Ammon's horn (tissue), 1 donor: Measurements from ENCODE around the gene TBX1.

ENCODE experiments used
- DNase-seq: peaks from one replicate; pipeline ENCODE4 v3.0.0-alpha.2; 2016; ENCODE audit warnings: low spot score

TBX1 gene

DNA sequence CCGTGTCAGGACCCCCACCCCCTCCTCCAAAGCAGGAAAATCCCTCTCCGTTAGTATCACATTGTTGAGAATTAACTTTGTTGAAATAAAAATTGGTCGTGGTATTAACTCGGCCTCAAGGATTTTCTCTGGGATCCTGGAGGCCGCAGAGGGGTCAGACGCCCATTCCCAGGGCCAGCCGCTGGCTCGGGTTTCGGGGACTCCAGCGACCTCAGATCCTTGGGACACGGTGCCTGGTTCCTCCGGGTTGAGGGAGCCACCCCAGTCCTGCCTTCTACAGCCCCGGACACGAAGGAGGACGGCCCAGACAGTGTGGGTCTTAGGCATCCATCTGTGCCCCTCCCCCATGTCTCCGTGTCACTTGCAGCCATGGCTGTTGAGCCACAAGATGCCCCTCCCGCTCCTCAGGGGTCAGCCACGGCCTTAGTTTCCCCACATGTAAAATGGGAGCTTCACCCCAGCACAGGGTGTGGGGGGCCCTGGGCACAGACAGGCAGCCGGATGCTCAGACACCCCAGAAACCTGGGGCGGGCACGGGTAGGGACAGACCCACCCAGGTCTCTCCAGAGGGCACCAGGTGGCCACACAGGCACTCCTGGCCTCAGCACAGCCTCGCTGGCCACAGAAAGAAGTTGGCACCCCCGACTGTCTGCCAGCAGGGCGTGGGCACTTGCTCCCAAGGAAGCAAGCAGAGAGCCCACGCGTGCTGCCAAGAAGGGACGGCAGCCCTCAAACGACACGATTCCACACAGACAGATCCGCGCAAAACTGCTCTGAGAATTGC lies 21.7 kb upstream of the TBX1 start:
- DNase-seq, result no peak

DNA sequence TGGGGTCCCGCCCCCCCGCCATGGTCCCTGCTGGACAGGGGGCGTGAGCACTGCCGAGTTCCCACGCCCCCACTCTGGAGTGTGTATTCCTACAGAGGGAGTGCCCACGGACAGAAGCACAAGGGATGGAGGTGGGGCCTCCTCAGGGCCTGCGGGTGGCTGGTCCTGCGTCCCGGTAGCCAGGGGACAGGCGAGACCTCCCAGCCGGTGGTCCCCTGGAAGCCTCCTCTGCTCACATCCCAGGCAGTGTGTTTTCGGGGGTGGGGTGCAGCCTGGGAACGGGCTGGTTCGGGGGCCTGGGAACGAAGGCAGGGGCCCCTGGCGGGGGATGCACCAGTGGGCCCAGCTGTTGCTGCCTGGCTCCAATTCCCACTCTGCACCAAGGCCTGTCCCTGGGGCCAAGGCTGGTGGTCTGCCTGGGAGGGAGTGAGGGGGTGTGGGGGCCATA lies 21.1 kb upstream of the TBX1 start:
- no peak for DNase-seq

DNA sequence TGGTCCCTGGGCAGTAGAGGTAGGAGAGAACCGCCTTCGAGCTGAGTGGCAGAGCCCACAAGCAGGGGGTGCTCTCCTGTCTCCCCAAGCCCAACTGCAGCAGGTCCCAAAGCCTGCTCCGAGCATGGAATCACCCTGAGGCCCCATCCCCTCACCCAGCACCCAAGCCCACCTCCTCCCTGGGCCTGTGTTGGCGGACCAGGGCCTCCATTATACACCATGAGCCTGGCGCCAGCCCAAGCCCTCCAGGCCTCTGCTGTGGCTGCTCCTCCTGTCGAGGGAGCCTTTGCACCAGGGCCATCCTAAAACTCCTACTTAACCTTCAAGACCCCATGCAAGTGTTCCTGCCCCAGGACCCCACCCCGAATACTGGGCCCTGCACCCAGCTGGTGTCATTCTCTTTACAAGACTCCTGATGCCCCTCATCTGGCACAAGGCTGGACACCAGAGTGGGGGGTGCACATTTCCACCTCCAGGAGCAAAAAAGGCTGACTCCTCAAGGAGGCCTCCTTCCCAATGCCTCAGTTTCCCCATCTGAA lies 20.6 kb upstream of the TBX1 start:
- no peak for DNase-seq

DNA sequence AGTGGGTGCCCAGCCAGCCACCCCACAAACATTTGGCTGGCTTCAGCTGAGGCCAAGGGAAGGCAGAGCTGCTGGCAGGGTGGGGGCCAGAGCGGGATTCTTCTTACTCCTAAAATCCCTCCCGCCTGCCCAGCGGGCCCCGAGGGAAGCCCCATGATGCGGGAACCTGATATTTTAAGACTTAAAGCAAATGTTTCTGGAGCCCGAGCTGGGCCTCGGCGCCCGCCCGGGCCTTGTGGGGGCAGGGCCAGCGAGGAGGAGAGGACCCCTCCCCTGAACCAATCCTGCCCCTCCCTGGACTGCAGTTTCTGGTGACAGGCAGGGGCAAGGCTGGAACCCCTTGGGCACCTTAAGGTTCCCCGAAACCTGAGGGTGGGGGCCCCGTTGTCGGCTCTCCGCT lies 20.0 kb upstream of the TBX1 start:
- DNase-seq, result no peak

DNA sequence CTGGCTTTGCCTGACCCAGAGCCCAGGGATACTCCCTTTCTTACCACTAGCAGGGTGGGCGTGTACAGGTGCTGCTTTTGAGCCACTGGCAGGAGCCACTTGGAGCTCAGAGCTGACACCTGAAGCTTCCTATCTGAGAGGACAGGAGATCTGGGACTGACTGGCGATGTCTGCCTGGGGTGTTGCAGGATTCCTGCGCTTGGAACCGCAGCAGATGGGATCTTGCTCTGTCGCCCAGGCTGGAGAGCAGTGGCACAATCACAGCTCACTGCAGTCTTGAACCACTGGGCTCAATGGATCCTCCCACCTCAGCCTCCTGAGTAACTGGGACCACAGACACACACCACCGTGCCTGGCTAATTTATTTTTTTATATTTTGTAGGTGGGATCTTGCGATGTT lies 19.5 kb upstream of the TBX1 start:
- DNase-seq, result no peak

DNA sequence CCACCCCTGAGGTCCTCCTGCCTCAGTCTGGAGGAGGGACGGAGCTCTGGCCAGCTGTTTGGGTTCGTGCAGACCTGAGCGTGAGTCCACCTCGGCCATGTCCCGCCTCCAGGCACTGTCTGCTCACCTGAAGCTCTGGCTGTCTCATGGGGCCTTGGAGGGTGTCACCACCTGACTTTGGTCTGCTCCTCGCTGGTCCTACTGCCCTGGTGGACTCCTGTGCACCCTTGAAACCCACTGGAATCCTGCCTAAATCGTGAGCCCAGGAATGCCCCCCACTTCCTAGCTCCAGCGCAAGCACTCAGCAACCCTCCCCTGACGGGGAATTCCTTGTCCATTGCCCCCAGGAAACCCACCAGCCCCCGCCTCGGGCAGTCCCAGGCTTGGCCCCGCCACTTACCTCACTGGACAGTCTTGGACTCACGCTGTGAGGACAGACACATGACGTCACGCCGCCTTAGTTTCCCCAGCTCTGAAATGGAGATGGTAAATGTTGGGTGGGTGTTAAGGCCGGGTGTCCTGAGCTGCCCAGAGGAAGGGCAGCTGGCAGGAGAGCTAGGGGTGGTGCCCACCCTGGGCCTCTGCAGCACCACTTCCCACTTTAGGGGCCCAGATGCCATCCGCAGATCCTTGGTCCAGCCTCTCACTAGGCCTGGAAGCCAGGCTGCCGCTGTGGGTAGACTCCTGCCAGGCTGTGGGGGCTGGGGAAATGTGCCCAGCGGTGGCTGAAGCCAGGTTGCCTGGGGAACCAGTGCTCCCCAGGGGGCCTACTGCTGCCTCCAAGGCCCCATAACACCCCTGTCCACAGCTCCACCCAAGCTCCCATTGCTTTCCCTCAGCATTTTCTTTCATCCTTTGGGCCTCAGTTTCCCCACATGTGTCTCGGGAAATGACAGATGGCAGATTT lies 18.2 kb upstream of the TBX1 start:
- DNase-seq, result no peak

DNA sequence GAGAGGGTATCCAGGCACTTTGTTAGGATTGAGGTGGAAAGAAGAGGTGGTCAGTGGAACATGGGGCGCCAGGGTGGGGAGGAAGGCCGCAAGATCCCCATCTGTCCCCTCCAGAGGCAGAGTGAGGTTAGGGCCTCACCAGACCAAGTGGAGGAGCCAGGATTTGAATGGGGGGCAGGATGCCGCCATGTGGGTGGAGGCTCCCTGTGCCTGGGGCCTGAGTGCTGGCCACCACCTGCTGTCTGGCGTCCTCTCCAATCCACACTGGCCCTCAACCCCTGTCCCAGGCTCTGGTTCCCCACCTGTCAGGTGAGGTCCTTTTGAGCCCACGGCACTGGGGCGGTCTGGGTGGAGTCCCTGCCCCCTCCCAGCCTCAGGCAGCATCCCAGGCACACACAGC lies 17.5 kb upstream of the TBX1 start:
- DNase-seq, result no peak

DNA sequence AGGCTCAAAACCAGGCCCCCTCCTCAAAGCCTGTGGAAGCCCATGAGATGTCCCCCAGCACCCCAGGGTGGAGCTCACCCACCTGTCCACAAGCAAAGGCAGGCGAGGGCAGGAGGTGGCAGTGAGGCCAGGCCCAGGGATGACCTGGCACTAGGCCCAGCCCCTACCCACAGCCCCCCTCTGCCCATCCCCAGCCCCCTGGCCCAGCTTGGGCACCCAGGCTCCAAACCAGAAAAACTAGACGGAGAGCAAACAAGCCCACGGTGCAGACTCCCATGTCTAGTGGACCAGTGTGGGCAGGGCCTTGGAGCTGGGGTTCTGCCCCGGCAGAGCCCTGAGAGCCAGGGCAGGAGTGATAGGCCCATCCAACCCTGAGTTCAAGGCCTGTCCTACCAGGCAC lies 16.9 kb upstream of the TBX1 start:
- no peak for DNase-seq

DNA sequence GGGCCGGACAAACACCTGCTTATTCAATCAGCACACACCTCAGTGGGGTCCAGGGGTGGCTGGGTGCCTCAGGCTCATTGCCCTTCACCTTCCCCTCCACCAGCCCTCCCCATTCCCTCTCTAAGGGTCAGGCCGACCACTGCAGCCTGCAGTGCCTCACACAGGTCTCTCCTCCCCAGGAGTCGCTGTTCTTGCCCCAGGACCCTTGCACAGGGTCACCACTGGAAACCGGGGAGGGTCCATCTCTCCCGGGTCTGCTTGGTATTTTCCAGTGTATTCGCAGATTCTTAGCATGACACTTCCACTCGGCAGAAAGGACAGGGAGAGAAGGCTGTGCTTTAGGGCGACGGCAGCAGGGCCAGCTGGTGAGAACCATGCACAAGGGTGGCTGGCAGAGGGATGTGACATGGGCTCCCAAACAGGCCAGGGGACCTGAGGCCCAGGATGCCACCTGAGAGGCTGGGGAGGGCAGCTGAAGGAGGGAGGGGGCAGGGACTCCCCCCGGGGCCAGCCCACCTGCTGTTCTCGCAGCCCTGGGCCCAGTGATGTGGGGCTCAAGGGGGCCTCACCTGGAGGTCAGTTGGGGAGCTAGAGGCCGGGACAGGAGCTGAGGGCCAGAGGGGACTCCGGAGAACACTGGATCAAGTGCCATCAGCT lies 16.1 kb upstream of the TBX1 start:
- DNase-seq, result no peak

DNA sequence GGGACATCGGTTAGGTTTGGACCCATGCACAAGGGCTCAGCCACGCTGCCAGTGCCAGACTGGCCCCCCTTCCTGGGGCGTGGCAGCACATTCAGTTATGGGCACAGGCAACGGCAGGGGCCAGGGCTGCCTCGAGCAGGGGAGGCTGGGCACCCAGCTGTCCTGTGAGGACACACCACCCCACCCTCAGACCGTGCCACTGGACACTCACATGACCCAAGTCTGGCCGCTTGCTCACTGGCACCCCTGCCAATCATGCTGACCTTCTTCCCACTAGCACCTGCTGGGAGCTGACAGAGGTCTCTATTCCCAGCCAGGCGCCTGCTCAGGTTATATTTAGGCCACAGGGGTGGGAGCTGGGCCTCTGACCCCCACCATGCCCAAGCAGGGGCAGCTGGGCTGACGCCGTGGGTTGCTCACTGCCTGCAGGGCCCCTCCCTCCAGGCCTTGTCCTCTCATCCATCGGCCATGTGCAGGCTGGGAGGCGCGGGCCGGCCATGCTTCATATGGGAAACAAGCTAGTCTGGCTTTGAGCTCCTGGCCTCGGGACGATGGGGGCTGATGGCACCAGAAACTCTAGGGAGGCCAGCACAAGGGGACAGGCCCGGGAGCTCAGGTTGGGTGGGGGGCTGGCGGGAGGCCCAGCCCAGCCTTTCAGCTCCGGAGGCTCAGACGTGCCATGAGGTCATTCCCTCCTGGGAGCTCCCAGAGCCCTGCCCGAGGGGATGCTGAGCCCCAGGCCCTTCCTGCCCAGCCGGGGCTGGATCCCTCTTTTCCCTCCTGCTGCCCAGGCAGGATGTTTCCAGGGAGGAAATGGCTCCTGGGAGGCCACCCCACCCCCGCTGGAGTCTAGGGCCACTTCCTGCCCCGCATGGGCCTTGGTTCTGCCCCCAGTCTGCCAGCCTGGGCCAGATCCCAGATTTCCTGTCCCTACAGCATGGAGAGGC lies 15.2 kb upstream of the TBX1 start:
- DNase-seq, result no peak

DNA sequence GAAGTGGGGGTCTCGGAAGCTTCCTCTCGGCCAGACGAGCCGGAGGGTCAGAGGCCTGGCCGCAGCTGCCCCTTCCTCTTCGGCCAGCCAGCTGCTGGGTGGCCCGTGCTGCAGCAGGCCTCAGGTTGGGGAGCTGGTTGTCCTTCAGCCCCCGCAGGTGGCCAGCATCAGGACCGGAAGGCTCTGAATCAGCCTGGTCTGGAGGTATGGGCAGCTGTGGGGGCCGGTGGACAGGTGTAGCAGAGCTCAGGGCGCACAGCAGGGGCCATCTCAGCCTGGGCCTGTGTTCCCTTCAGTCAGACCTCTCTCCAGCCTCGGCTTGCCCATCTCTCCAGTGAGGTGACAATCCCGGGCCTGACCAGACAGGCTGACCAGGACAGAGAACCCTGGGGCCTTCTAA lies 13.9 kb upstream of the TBX1 start:
- no peak for DNase-seq

DNA sequence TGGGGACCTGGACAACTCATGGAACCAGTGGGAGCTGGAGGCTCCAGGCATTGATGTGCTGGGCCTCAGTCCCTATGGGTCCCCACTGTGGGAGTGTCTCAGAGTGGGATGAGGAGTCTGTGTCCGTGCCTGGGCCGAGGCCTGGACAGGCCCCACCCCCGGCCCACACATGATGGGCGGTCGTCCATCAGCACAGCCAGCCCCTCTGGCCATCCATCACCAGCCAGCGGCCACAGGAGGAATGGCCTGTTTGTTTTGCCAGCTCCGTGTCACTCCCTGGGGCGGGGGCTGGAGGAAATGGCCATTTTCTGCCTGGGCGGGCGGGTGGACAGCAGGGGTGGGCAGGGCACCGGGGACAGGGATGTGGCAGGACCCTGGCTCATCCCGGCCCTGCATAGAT lies 13.0 kb upstream of the TBX1 start:
- DNase-seq, result no peak

DNA sequence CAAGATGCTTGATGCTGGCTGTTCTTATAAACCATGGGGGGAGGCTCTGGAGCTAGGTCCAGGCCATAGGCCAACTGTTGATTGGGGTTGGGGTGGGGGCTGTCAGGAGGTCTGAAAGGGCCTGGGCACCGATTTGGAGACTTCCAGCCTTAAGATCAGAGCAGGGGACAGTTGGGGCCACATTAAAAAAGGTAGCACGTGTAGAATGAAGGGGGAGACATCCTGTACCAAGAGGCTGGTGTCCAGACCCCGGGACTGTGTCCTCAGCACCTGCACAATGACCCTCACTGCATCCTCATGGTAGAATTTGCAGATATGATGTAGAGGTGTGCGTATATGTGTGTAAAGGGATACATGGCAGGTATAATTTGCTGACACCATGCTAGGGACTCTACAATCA lies 12.4 kb upstream of the TBX1 start:
- DNase-seq, result no peak

DNA sequence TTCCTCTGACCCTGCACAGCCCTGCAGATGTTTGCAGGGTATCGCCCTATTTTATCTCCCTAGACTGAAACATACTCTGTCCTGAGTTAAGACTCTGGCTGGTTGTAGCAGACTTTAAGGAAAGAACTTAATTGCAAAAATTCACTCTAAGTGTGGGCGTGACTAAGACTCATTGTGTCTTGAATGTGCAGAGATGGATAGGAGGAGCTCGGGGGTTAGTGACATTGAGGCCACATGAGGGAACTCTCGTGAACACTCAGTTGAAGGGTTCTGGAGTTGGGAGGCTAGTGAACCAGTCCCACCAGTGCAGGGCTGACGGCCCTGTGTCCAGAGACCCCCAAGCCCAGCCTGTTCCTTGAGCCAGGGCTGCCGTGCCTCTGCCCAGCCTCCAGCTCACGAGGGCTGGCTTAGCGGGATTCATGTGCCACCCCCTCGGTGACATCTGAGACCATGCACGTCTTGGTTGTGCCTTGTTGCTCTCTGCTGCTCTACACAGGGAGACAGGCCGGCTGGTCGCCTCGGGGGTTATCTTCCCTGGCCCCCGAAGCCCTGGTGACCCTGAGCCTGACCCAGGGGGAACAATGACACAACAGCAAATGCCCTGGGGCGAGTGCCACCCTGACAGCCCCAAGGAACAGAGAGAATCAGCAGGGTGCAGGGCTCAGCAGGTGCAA lies 11.4 kb upstream of the TBX1 start:
- no peak for DNase-seq

DNA sequence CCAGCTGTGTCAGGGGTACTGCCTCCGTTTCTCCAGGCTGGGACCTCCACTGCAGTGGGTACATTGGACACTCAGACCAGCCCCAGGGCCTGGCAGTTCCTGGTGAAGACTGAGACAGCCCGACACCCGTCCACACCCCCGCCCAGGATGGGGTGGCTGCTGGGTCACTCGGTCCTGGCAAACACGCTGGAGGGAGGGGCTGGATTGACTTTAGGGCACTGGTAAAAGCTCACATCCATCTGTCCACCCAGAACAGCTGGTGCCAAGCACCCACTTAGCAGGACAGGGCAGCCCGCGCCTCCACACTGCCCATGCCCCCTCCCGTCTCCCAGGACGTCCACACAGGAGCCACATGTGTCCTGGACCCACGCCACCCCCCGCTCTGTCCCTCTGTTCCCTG lies 10.7 kb upstream of the TBX1 start:
- no peak for DNase-seq

DNA sequence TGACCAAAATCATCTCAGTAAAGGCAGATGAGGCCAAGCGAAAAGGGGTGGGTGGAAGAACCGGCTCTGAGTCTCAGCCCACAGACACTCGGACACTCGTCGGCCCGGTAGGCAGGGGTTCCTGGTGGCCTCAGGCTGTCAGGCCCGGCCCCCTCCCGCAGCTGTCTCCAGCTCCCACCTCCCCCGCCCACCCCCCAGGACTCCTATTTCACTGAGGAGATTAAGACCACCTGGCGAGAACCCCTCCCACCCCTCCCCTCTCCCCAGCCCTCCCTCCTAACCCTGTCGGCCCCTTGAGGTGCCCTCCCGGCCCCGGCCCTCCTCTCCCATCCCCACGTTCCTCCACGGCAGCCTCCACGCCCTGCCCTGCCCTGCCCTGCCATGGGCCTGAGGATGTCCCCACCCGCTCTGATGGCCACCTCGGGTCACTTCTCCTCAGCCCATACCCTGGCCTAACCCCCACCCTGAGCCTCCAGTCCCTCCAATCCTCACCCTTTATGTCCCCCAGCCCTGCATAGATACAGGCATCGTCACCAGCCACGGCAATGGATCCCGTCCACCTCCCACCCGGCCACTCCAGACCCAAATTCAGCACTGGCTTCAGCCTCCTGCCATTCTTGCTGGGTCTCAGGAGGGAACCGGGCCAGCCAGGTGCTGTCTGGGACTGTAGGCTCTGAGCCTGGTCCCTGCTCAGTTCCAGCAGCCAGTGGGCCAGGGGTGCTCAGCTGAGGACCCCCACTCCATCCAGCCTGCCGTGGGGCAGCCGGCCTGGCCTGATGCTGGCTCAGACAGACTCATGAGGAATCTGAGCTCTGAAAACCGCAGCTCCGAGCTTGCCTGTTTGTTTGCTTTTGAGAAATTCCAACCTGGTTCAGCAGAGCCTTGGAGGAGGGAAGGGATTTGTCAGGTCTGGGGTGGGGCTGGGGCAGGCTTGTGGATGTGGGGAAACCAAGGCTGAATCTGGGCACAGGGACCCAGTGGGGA lies 9.8 kb upstream of the TBX1 start:
- DNase-seq, result no peak

DNA sequence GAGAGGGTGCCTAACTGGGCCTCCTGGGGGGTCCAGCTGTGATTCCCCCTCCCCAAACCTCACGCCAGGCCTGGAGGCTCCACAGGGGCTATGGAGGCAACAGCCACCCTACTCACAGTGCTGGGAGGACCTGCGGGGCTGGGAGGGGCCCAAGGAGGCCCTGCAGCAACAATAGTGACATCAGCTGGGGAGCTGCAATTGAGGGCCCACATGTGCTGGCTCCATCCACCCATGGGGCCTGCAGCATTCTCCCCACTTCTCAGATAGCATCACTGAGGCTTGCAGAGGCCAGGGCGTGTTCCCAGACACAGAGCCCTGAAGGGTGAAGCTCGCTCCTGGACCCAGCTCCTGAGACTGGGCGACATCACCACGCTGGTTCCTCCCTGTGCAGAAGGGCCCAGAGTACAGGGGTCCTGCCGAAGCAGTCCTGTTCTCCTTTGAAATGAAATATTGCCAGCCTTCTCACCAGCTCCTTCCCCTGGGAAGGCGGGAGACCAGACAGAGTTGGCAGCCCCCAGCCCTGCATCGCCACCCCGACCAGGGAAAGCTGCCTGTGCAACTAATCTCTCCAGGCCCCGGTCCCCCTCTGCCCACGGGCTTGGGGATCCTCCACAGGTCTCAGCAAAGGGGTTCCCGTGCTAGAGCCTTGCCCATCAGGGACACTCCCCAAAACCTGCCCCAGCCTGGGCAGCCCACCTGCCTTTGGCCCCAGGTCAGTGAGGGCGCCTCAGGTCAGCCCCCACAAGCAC lies 8.9 kb upstream of the TBX1 start:
- no peak for DNase-seq

DNA sequence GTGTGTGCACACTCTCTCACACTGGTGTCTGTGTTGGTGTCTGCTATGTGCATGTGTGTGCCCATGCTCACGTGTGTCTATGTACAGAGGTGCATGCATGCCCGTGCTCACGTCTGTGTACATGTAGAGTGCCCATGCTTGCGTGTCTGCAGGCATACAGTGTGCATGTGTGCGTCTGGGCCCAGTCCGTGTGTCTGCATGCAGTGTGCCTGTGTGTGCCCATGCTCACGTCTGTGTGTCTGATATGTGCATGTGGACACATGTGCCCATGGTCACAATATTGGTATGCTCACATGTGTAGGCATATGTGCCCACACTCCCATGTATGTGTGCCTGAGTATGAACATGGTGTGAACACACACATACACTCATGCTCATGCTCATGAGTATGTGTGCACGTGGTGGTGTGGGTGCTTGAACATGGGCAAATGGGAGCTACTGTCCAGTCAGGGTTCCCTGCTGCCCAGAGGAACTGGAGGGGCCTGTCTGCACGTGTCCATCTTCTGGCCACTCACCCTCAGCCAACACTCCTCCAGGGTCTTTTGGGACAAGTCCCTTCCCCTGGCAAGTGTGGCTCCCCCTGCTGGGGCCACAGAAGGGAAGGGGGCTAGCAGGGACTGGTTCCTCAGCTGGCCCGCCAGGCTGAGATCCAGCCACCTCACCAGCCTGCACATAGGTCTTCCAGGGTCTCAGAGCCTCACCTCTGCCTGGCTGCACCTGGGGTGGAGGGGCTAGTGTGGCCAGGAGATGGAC lies 7.3 kb upstream of the TBX1 start:
- DNase-seq, result no peak
